Skeletal muscle cell (primary cell): ENCODE data around the gene LRP1-AS.

ENCODE experiments used
- DNase-seq: peaks from one replicate; pipeline ENCODE4 v3.0.0-alpha.2; 2010; ENCODE audit warnings: low read depth
- H3K4me3 ChIP-seq: 2 replicates; pipeline ENCODE4 v1.5.1; 2011; ENCODE audit warnings: low read depth, mild to moderate bottlenecking, control low read depth, low read length, moderate library complexity

Gene LRP1-AS

GRCh38 chr12:57145460-57146059 lies 1.9 kb downstream of the LRP1-AS start:
- no peak for DNase-seq

GRCh38 chr12:57143454-57143853 lies 4.0 kb downstream of the LRP1-AS start:
- no peak overlapping the region for H3K4me3 ChIP-seq
- no peak for DNase-seq

More at GRCh38 chr12:57145460-57146059, 1.9 kb downstream of the LRP1-AS start:
- no peak overlapping the region for H3K4me3 ChIP-seq

DNA sequence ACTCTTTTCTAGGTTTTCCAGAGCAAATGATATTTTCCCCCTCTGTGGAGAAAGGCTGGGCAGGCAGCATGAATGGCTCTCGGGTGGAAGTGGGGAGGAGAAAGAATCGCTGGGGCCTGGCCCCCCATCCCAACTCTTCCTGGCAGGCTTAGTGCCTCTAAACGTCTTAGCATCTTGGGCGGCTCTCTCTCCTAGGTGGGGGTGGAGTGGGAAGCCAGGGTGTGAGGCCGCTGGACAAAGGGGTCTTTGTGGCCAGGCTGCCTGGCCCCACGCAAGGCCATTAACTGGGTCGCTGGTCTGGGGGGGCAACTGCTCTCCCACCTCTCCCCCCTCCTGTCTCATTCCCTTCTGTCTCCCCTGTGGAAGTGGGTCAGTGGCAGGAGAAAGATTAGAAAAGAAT lies 4.7 kb downstream of the LRP1-AS start:
- DNase-seq = no peak
- no peak overlapping the region for H3K4me3 ChIP-seq

DNA sequence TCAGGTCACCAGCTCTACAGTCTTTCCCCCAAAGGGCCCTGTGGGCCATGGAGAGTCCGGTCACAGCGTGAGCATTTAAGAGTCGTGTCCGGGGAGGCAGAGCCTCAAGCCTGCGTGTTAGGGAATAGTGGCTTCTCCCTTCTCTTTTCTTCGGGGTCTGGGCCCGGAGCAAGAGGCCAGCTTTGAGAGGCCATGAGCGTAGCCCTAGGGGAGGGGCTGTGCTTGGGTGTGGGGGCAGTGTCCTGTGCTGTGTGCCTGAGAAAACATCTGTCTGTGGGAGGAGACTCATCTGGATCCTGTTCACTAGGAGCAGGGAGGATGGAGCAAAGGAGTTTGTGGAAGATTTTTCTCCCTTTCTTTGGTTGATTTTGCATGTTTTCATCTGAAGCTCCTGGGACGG lies 5.3 kb downstream of the LRP1-AS start:
- DNase-seq = no peak
- no peak overlapping the region for H3K4me3 ChIP-seq

DNA sequence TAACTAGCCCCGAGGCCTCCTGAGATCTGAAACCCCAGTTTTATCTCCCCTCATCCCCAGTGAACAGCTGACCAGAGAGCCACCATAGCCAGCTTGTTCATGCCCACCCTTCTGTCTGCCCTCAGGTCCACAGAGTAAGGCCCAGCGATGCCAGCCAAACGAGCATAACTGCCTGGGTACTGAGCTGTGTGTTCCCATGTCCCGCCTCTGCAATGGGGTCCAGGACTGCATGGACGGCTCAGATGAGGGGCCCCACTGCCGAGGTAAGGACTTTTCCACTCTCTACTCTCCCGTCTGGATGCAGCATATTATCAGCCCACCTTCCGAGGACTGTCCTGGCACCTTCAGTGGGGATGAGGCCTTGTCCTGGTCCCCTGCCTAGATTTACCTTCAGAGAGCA lies 6.2 kb downstream of the LRP1-AS start:
- no peak for DNase-seq
- H3K4me3 ChIP-seq = no peak overlapping the region

DNA sequence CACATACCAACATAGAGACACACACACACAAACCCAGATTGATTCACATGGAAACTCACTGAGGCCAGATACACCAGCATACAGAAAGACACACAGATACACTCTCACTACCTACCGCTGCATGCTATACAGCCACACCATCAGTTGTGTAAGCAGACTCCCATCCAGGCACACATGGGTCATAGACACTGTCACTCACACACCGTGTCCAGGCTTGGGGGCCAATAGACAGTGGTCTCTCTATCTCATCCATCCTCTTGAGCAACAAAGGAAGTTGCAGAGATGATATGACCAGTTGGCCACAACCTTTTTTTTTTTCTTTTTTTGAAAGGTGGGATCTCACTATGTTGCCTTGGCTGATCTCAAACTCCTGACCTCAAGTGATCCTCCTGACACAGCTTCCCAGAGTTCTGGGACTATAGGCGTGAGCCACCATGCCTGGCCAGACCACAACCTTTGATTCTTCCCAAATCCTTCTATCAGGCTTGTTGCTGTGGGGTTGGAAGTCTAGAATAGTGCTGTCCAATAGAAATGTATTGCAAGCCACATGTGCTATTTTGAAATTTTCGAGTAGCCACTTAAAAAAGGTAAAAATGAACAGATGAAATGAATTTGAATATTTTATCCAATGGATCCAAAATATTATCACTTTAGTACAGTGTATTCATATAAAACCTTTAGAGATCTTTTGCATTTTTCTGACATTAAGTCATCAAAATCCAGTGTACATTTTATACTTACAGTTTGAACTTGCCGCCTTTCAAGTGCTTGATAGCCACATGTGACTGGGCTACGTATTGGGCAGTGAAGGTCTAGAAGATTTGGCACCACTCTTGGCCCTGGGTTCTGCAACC lies 7.4 kb downstream of the LRP1-AS start:
- no peak overlapping the region for H3K4me3 ChIP-seq
- DNase-seq = no peak

- no peak overlapping the region for H3K4me3 ChIP-seq
- DNase-seq = no peak
Observed at GRCh38 chr12:57138526-57139272, 8.7 kb downstream of the LRP1-AS start.

DNA sequence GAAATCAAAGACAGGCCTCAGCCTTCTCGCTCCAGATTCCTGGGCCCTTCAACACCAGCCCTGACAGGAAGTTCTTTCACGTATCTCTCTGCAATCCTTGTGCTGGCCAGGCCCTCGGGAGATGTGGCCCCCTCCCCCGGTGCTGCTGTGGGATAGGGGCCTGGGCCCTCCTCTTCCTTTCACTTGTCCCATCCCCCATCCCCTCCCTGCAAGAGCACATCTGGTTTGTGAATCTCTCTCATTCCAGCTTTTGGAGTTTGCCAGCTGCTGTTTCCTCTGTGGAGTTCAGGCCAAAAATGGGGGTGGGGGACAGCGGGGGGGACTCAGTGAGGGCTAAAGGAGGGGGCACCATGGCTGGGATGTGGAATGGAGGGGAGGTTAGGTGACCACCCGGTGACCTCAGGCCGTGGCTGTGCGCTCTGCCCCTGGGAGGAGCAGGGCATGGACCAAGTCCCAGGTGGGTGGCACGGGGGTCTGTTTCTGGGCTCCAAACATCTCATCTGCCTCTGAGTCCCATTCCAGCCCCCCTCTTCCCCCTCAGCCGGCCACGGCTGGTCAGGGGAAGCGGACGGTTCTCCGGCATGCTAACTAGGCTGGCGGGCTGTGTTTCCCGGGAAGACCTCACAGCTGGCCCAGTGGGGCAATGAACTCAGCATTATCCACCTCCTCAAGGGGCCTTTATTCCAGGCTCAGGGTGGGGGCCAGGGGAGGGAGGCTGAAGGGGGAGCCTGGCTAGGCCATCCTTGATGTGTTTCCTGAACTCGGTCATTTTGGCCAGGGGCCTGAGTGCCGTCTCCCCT lies 11.7 kb downstream of the LRP1-AS start:
- H3K4me3 ChIP-seq = peak overlapping the region; percentile 24
- DNase-seq = no peak

DNA sequence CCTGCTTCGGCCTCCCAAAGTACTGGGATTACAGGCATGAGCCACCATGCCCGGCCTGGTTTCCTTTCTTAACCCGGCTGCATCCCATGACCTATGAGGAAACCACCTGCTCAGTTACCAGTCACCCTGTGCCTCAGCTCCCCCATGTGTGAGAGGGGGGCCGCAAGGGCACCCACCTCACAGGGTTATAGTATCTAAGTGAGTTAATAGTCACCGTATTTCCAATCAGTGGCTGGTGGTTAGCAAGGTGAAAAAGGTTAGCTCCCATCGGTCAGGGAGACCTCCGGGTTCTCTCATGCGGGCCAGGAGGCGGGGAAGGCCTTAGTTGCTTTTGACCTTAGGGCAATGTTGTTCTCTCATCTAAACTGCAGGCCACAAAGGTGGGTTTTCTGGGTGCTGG lies 12.5 kb downstream of the LRP1-AS start:
- no peak for DNase-seq
- H3K4me3 ChIP-seq = no peak overlapping the region

GRCh38 chr12:57133916-57134315 lies 13.5 kb downstream of the LRP1-AS start:
- no peak for DNase-seq
- no peak overlapping the region for H3K4me3 ChIP-seq

DNA sequence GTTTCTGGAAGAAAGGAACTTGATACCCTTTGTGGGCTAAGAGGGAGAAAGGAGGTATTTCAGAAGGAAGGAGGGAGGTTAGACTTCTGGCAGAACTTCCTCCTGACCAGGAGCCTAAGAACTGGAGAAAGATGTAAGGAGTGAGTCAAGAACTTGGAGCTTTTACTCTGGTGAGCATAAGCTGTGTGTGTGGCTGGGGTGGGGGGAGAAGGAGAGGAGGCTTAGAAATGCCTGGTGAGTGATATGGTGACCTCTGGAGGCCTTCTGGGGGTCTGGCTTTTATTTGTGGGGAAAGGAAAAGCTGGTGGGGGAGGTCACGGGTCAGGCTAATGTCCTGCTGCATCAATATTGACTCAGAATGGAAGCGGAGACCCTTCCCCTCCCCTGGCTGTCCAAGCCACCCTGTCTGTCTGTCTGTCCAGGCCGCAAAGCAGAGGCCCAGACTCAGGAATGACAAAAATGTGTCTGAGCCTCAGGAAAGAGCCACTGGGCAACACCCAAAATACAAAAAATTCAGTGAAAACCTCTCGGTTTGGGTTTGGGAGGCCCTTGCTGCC lies 14.3 kb downstream of the LRP1-AS start:
- peak overlapping the region; percentile 94 for H3K4me3 ChIP-seq
- DNase-seq = no peak

- no peak for DNase-seq
- peak overlapping the region; percentile 94 for H3K4me3 ChIP-seq
Observed at GRCh38 chr12:57131896-57132744, 15.3 kb downstream of the LRP1-AS start.

GRCh38 chr12:57130941-57131340 lies 16.5 kb downstream of the LRP1-AS start:
- DNase-seq = no peak
- H3K4me3 ChIP-seq = peak overlapping the region; percentile 94

- DNase-seq = no peak
- H3K4me3 ChIP-seq = peak overlapping the region; percentile 94
Observed at GRCh38 chr12:57129889-57130288, 17.5 kb downstream of the LRP1-AS start.

DNA sequence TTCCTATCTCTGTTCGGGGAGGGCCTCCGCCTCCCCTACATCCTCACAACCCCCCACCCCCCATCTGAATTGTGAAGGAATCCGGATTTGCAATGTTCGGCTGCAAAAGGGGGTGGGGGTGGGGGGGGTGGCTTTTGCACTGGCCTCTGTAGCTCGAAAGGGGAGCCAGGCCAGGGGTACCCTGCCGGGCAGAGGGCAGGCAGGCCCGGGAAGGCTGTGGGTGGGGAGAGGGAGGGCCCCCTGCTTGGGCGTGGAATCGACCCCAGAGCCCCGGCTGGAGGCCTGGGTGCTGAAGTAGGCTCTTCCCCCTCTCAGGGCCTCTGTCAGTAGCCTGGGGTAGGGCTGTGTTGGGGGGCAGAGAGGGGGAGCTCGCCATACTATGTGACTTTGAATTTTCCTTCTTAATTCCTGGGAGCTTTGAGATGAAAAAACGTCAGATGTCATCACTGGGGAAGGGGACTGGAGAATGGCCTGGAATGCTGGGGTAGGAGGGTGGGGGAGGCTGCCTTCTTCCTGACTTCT lies 18.0 kb downstream of the LRP1-AS start:
- H3K4me3 ChIP-seq = peak overlapping the region; percentile 94
- DNase-seq = no peak

GRCh38 chr12:57128519-57129247 lies 18.7 kb downstream of the LRP1-AS start:
- H3K4me3 ChIP-seq = peak overlapping the region; percentile 94
- DNase-seq = no peak

DNA sequence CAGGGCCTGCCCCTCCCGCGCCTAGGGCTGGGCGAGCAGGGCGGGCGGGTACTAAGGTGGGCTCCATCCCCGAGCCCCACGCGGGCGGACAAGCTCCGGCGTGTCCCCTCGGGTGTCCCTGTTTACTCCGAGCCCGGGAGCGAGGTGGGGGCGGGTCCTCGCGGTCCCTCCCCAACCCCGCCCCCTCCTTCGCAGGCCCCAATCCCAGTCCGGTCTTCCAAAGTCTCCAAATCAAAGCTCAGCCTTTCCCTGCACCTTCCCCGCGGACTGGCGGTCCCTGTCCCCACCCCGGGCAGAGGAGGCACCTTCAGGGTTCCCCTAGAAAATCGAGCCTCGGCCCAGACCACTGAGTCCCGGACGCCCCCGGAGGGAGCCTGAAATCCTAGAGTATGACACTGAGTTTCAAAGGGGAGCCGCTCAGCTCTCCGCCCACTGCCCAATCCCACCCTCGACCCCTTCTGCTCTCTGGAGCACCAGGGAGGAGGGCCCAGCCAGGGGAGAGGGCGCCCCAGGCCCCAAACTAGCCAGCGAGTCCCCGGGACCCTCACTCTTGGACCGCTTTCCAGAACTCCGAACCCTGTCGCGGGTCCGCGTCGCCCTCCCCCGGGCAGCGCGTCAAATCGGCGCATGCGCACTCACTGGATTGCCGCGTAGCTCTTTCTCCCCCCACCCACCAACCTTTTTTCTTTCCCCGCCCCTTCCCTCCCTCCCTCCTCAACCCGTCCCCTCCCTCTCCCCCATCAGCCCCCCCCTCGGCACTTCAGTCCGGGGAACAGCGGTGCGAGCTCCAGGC lies 19.5 kb downstream of the LRP1-AS start, which contains the start of gene LRP1:
Gene LRP1 (plus strand): TSS at position 758 of the 793 bp plus-strand sequence. CDS start 482 bp downstream, outside the sequence.
- no peak for DNase-seq
- peak within 1 kb of the TSS; percentile 94 for H3K4me3 ChIP-seq
